ENCODE results near the gene DZIP1. TPM values are rescaled to one million over a fixed set of nuclear protein-coding genes. Genes with fewer than 3 reads are reported as not detected.

DZIP1 gene
- total and polyA plus RNA-seq, 10 of the 15 experiments (the other 5 are each of a cell fraction or from before 2014, with no cell fraction given), result 0.01 to 1.9 (median 0.55) TPM

GRCh38 chr13:95677564-95678266 is 33.2 kb upstream of the DZIP1 start:
- Histone ChIP-seq H2AFZ (ENCODE audit: control insufficient read depth, low read depth, low read length) (peak overlapping the region; percentile 88), H3K9ac (ENCODE audit: control insufficient read depth, insufficient read depth, low read length) (peak overlapping the region; percentile 97), H3K4me1 (ENCODE audit: control insufficient read depth, insufficient read depth, low read length) (no peaks in the 10 kb centered on the region), H3K27me3 (replicated peaks in 1 of 2; ENCODE audit: control insufficient read depth in 2 of 2, insufficient read depth in 2 of 2, low read length in 1 of 2) (no peaks in the 10 kb centered on the region), H4K20me1 (ENCODE audit: control insufficient read depth, insufficient read depth) (no peaks in the 10 kb centered on the region), H3K4me3 (peak overlapping the region; percentile 94), H3K27ac (ENCODE audit: control insufficient read depth, insufficient read depth) (peak overlapping the region; percentile 90), H3K9me3 (replicated peaks; ENCODE audit: control insufficient read depth, insufficient read depth, low read length) (no peaks in the 10 kb centered on the region), H3K79me2 (ENCODE audit: control insufficient read depth, insufficient read depth, low read length) (peaks cover 71% of the 10 kb centered on the region), H3K36me3 (ENCODE audit: control insufficient read depth in 2 of 2, insufficient read depth in 2 of 2, low read length in 1 of 2) (peaks cover 0 to 3% of the 10 kb centered on the region in 2 experiments; a peak in 1 of 4 replicates), H3K4me2 (ENCODE audit: control insufficient read depth, insufficient read depth) (peak overlapping the region; percentile 85)
- in situ Hi-C loops (cut with MboI), result loop anchor here (25.0 kb wide), 1 partner anchor 1760 kb away; the partner anchor contains the start of gene RAP2A
- POLR2A ChIA-PET, result no interaction called here
- RAD21 ChIA-PET (ENCODE audit: unreplicated experiment), result no interaction called here
- DNase-seq (ENCODE audit: low read depth, low spot score), result no peak
- intact Hi-C loops (cut with micrococcal nuclease; ENCODE audit: unreplicated experiment), result loop anchor here (5.0 kb wide), 2 partner anchors 155 to 1755 kb away; partner anchors contain the start of gene RAP2A
- SMC1A ChIA-PET (ENCODE audit: uncharacterized antibody, unreplicated experiment), result no interaction called here
- BruUV-seq (replicated peaks), result TSS peak; percentile 60
- under 1% methylated on average over 30 of the region's 30 CpGs for WGBS (ENCODE audit: insufficient coverage, insufficient replicate concordance, low lambda C conversion rate, missing lambda C conversion rate)
- FAIRE-seq, result no peak
- CTCF ChIA-PET, result interaction anchor here (1.5 kb wide), 1 partner anchor 141 kb away, joined by 3 read pairs; no protein-coding TSS in a partner anchor
- ATAC-seq, result no peak; the same call in 1 of the 3 replicates
- TF ChIP-seq EGR1 (IDR thresholded peaks at IDR 0.05; ENCODE audit: borderline replicate concordance in 1 of 2, low read depth in 2 of 2, low read length in 2 of 2) (0 out of 3 replicates have a peak, but pooled peaks of 1 of the 2 experiments have one; percentile 20), POLR2AphosphoS5 (IDR thresholded peaks at IDR 0.05; ENCODE audit: low read length) (no peak), IKZF1 (conservative IDR thresholded peaks at IDR 0.05) (peak; percentile 47; the same call in 1 of the 2 replicates), RELB (IDR thresholded peaks at IDR 0.05; ENCODE audit: low read depth) (0 out of 2 replicates have a peak, but pooled peaks have one; percentile 20), LARP7 (IDR thresholded peaks at IDR 0.05) (0 out of 2 replicates have a peak, but pooled peaks have one; percentile 5), RUNX3 (IDR thresholded peaks at IDR 0.05; ENCODE audit: low read length) (peak; percentile 72), CHD2 (IDR thresholded peaks at IDR 0.05; ENCODE audit: borderline replicate concordance, low read depth, low read length) (no peak), IRF3 (IDR thresholded peaks at IDR 0.05) (no peak), E2F4 (IDR thresholded peaks at IDR 0.05; ENCODE audit: low read depth, low read length) (no peak), SKIL (IDR thresholded peaks at IDR 0.05; ENCODE audit: low read depth, poor library complexity, severe bottlenecking) (peak; percentile 24), ZBTB4 (CRISPR knock-in tag; IDR thresholded peaks at IDR 0.05) (no peak), CREB1 (IDR thresholded peaks at IDR 0.05; ENCODE audit: low read depth) (no peak), RFX5 (IDR thresholded peaks at IDR 0.05; ENCODE audit: low read depth, low read length) (no peak)
